ENCODE results near the gene ATP13A3.

DNA sequence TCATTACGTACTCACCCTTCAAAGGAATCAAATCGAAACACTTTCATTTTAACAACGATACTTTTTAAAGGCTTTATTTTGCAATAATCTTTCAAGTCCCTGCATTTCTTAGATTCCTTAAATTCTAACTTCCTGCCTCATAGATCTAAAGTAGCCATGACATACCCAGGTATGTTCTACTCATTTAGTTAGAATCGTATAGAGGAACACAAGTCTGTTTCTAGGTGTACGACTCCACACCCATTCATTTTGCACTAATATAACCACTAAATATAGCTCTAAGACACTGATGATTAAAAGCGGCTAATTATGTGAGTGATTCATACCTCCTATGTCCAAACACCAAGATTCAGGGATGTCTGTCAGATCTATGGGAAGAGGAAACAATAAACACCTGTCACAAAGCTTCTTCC is 1.3 kb downstream of the ATP13A3 start:
- TF ChIP-seq, protein P1, sequence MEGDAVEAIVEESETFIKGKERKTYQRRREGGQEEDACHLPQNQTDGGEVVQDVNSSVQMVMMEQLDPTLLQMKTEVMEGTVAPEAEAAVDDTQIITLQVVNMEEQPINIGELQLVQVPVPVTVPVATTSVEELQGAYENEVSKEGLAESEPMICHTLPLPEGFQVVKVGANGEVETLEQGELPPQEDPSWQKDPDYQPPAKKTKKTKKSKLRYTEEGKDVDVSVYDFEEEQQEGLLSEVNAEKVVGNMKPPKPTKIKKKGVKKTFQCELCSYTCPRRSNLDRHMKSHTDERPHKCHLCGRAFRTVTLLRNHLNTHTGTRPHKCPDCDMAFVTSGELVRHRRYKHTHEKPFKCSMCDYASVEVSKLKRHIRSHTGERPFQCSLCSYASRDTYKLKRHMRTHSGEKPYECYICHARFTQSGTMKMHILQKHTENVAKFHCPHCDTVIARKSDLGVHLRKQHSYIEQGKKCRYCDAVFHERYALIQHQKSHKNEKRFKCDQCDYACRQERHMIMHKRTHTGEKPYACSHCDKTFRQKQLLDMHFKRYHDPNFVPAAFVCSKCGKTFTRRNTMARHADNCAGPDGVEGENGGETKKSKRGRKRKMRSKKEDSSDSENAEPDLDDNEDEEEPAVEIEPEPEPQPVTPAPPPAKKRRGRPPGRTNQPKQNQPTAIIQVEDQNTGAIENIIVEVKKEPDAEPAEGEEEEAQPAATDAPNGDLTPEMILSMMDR (IDR thresholded peaks at IDR 0.05): no peak
- peak in 1 of 2 donors; percentile 38 for TF ChIP-seq POLR2A (IDR thresholded peaks at IDR 0.05)
